ENCODE measurements around the gene HSPA9.

HSPA9 gene

GRCh38 chr5:138504799-138505198, 70.4 kb downstream of the HSPA9 start:
- TF ChIP-seq CTCF (IDR thresholded peaks at IDR 0.05; ENCODE audit: control extremely low read depth, extremely low read depth, low read depth, missing control alignments) = no peak
- DNase-seq (ENCODE audit: extremely low spot score) = no peak
- CTCF ChIA-PET = interaction anchor here (0.6 to 4.9 kb wide), 22 partner anchors 8 to 758 kb away, joined by 3 to 115 read pairs (median 8); partner anchors contain the start of genes EGR1 and KDM3B
- POLR2A ChIA-PET = interaction anchor here (1.1 kb wide), 1 partner anchor 39 kb away, joined by 5 read pairs; the partner anchor contains the start of gene ETF1

All from GM10248 (cell line).